HUES48 (cell line): Measurements from ENCODE around the gene WIPF1.

Source experiments
- H3K27ac ChIP-seq: one replicate; pipeline ENCODE4 v1.7.0; 2013; ENCODE audit warnings: low read depth, low read length, inconsistent platforms
- H3K27me3 ChIP-seq: 2 replicates; pipeline ENCODE4 v1.6.1; 2013; ENCODE audit warnings: mild to moderate bottlenecking, low read length; ENCODE audit not compliant: control insufficient read depth, insufficient read depth
- H3K36me3 ChIP-seq: 2 replicates; pipeline ENCODE4 v1.6.1; 2013; ENCODE audit warnings: low read length; ENCODE audit not compliant: control insufficient read depth, insufficient read depth
- H3K4me1 ChIP-seq: 2 replicates; pipeline ENCODE4 v1.6.1; 2013; ENCODE audit warnings: mild to moderate bottlenecking, low read length; ENCODE audit not compliant: control insufficient read depth, insufficient read depth
- H3K4me3 ChIP-seq: 2 replicates; pipeline ENCODE4 v1.5.1; 2013; ENCODE audit warnings: mild to moderate bottlenecking, low read depth, low read length
- H3K9ac ChIP-seq: 2 replicates; pipeline ENCODE4 v1.6.1; 2013; ENCODE audit warnings: mild to moderate bottlenecking, low read depth, low read length, moderate library complexity
- H3K9me3 ChIP-seq: 2 replicates; pipeline ENCODE4 v1.6.1; 2013; ENCODE audit warnings: low read length; ENCODE audit not compliant: control insufficient read depth, insufficient read depth

WIPF1 gene

GRCh38 chr2:174597345-174598047 lies at the start of gene WIPF1:
Gene WIPF1 (minus strand): TSS chr2:174597804. CDS start chr2:174585573, 12,231 bp downstream.
- H3K9ac ChIP-seq, result no peak within 1 kb of the TSS
- peaks cover 15% of the 10 kb centered on the region for H3K4me1 ChIP-seq
- no peak within 1 kb of the TSS for H3K27ac ChIP-seq

DNA sequence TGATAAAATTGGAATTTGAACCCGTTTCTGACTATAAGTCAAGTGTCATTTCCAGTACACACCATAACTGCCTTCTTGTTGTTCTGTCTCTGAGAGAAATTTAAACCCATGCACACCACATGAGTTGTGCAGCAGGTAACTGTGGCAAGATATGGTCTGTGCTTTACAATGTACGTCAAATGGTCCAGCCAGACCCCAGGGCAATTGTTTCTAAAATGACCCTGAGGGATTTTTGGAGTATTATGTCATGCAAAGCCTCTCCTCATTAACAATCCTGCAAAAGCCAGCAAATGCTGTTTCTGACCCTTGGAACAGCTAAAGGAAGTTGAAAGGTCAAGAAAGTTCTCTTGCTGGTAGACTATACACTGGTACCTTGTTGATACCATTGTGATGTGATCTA lies 47.7 kb upstream of the WIPF1 start:
- Histone ChIP-seq H3K27ac (no peak overlapping the region), H3K27me3 (no peaks in the 10 kb centered on the region)

More at GRCh38 chr2:174597345-174598047, at the start of gene WIPF1:
- Histone ChIP-seq H3K9me3 (no peaks in the 10 kb centered on the region), H3K36me3 (no peaks in the 10 kb centered on the region), H3K4me3 (no peak within 1 kb of the TSS), H3K27me3 (no peaks in the 10 kb centered on the region)

DNA sequence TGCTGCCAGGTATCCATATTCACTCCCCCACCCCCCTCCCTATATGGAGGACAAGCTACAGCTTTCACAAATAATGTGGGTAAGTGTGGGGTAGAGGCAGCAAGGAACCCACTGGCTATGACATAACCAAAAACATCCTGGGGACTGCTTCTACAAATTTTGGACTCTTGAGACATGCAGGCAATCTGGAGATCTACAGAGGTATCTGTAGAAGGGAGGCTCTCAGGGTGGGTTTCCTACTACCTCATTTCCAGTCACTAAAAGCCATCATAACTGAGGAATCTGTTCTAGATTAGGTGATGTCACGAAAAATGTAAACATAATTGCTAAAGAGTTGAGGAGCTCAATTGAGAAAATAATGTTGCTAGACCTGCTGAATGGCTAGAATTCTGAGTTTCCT lies 46.8 kb upstream of the WIPF1 start:
- no peaks in the 10 kb centered on the region for H3K27me3 ChIP-seq
- no peaks in the 10 kb centered on the region for H3K36me3 ChIP-seq
- H3K9me3 ChIP-seq, result no peaks in the 10 kb centered on the region
- no peak overlapping the region for H3K4me3 ChIP-seq
- H3K27ac ChIP-seq, result no peak overlapping the region
- H3K4me1 ChIP-seq, result 0 out of 2 replicates have a peak, but pooled peaks cover 9% of the 10 kb centered on the region
- no peak overlapping the region for H3K9ac ChIP-seq

More for the DNA sequence above, 47.7 kb upstream of the WIPF1 start:
- Histone ChIP-seq H3K4me1 (0 out of 2 replicates have a peak, but pooled peaks cover 10% of the 10 kb centered on the region), H3K9ac (no peak overlapping the region), H3K36me3 (no peaks in the 10 kb centered on the region), H3K9me3 (no peaks in the 10 kb centered on the region), H3K4me3 (no peak overlapping the region)

DNA sequence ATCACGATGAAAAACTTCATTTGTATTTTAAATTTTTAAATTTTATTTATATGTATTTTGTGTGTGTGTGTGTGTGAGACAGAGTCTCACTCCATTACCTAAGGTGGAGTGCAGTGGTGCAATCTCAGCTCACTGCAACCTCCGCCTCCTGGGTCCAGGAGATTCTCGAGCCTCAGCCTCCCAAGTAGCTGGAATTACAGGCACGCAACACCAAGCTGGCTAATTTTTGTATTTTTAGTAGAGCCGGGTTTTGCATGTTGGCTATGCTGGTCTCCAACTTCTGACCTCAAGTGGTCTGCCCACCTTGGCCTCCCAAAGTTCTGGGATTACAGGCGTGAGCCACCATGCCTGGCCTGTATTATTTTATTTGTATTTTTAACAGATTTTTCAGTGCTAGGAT lies 45.8 kb upstream of the WIPF1 start:
- no peaks in the 10 kb centered on the region for H3K36me3 ChIP-seq
- no peaks in the 10 kb centered on the region for H3K9me3 ChIP-seq
- H3K9ac ChIP-seq, result no peak overlapping the region
- H3K4me3 ChIP-seq, result no peak overlapping the region
- H3K27me3 ChIP-seq, result no peaks in the 10 kb centered on the region
- no peaks in the 10 kb centered on the region for H3K4me1 ChIP-seq
- H3K27ac ChIP-seq, result no peak overlapping the region

GRCh38 chr2:174641168-174641567 lies 43.6 kb upstream of the WIPF1 start:
- no peaks in the 10 kb centered on the region for H3K27me3 ChIP-seq
- H3K9ac ChIP-seq, result no peak overlapping the region
- no peaks in the 10 kb centered on the region for H3K9me3 ChIP-seq
- H3K4me3 ChIP-seq, result no peak overlapping the region
- no peaks in the 10 kb centered on the region for H3K4me1 ChIP-seq
- no peaks in the 10 kb centered on the region for H3K36me3 ChIP-seq
- H3K27ac ChIP-seq, result no peak overlapping the region

GRCh38 chr2:174636987-174637386 lies 39.4 kb upstream of the WIPF1 start:
- Histone ChIP-seq H3K4me1 (peaks cover 10% of the 10 kb centered on the region), H3K9ac (no peak overlapping the region), H3K27me3 (no peaks in the 10 kb centered on the region), H3K4me3 (no peak overlapping the region), H3K9me3 (no peaks in the 10 kb centered on the region), H3K27ac (no peak overlapping the region), H3K36me3 (no peaks in the 10 kb centered on the region)

GRCh38 chr2:174635776-174636404 lies 38.3 kb upstream of the WIPF1 start:
- H3K27ac ChIP-seq, result no peak overlapping the region
- no peak overlapping the region for H3K9ac ChIP-seq
- no peaks in the 10 kb centered on the region for H3K9me3 ChIP-seq
- no peaks in the 10 kb centered on the region for H3K36me3 ChIP-seq
- H3K4me1 ChIP-seq, result peaks cover 10% of the 10 kb centered on the region
- no peak overlapping the region for H3K4me3 ChIP-seq
- no peaks in the 10 kb centered on the region for H3K27me3 ChIP-seq

- H3K9ac ChIP-seq, result no peak overlapping the region
- no peaks in the 10 kb centered on the region for H3K36me3 ChIP-seq
- no peaks in the 10 kb centered on the region for H3K27me3 ChIP-seq
- H3K4me1 ChIP-seq, result peaks cover 10% of the 10 kb centered on the region
- no peaks in the 10 kb centered on the region for H3K9me3 ChIP-seq
- no peak overlapping the region for H3K27ac ChIP-seq
- no peak overlapping the region for H3K4me3 ChIP-seq
Observed at GRCh38 chr2:174635015-174635593, 37.5 kb upstream of the WIPF1 start.

DNA sequence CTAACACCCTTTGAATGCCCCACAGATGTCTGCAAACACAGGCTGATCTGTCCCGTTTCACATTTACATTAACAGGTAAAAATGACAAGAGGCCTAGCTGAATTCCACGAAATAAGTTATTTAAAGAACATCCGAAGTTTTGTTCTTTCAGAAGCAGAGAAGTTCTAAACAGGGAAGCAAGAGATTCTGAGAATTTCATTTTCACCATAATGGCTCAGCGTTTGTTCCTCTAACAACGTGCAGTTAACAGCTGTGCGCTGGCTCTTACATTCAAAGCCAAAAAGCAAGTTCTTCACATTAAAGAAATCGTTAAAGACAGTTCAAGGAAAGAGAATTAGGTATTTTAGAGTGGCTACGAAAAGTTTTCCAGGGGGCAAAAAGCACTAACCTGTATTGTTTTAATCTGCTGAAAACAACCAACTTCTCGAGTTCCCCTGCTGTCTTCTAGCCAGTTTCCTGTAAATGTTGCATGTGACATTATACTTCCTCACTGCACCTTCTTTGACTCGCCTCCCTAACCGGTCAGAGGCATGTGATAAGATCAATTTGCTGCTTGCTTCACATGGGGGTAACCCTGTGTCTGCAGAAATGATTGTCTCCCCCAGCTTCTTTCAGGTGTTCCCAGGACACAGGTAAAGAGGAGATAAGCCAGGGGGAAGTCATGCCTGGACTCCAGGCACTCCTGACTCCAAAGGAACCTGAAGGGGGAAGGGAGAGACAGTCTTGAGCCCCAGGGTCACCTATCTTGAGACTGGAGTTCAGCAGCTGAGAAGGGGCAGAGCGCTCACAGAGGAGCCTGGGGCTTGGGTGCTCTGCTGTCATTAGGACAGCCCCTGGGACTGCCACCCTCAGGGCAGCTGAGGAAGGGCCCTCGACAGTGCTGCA lies 36.8 kb upstream of the WIPF1 start:
- no peak overlapping the region for H3K27ac ChIP-seq
- no peaks in the 10 kb centered on the region for H3K9me3 ChIP-seq
- H3K27me3 ChIP-seq, result no peaks in the 10 kb centered on the region
- H3K4me1 ChIP-seq, result peaks cover 10% of the 10 kb centered on the region
- no peak overlapping the region for H3K9ac ChIP-seq
- H3K36me3 ChIP-seq, result no peaks in the 10 kb centered on the region
- no peak overlapping the region for H3K4me3 ChIP-seq

GRCh38 chr2:174633623-174633930 lies 36.0 kb upstream of the WIPF1 start:
- Histone ChIP-seq H3K36me3 (no peaks in the 10 kb centered on the region), H3K9ac (no peak overlapping the region), H3K27me3 (no peaks in the 10 kb centered on the region), H3K4me3 (no peak overlapping the region), H3K9me3 (no peaks in the 10 kb centered on the region), H3K27ac (no peak overlapping the region), H3K4me1 (peaks cover 10% of the 10 kb centered on the region)
